Stimulated activated CD8-positive, alpha-beta memory T cell treated with anti-CD3 and anti-CD28 coated beads, Interleukin-7, amount 100 ng/mL, for 48 hours (primary cell): ENCODE results near the gene PPM1G.

Source experiments
- DNase-seq, 2 donors: peaks; one replicate each; pipeline ENCODE4 v3.0.0-alpha.2; 2020; ENCODE audit warnings: low read depth in 1 of 2; ENCODE audit errors: extremely low read depth in 1 of 2

PPM1G gene

GRCh38 chr2:27416151-27416550, 6.8 kb upstream of the PPM1G start:
- DNase-seq = no peak

- DNase-seq = no peak
These were observed 3.2 kb upstream of the PPM1G start for GRCh38 chr2:27412419-27413152.

GRCh38 chr2:27408601-27409320, 630 bp downstream of the PPM1G start:
- DNase-seq = peak in 1 of 2 donors; percentile 16

GRCh38 chr2:27407798-27408491, 1.4 kb downstream of the PPM1G start:
- DNase-seq = no peak

- no peak for DNase-seq
These were observed 8.8 kb downstream of the PPM1G start for GRCh38 chr2:27400348-27401135.

GRCh38 chr2:27398962-27399361, 10.4 kb downstream of the PPM1G start:
- DNase-seq = no peak

- no peak for DNase-seq
These were observed 16.2 kb downstream of the PPM1G start for GRCh38 chr2:27393225-27393624.

- no peak for DNase-seq
These were observed 18.3 kb downstream of the PPM1G start for GRCh38 chr2:27390822-27391679.

- no peak for DNase-seq
These were observed 27.7 kb downstream of the PPM1G start for GRCh38 chr2:27381577-27382181.

GRCh38 chr2:27380626-27381545, 28.5 kb downstream of the PPM1G start, which contains the start of gene ZNF513:
ZNF513 (minus strand) TSS chr2:27380734; CDS start chr2:27380526, 208 bp downstream.
- peak; percentile 81 to 88 for DNase-seq

GRCh38 chr2:27379836-27380625, 29.4 kb downstream of the PPM1G start:
- DNase-seq = no peak

GRCh38 chr2:27379383-27379835, 30.0 kb downstream of the PPM1G start:
- no peak for DNase-seq

- no peak for DNase-seq
These were observed 30.5 kb downstream of the PPM1G start for GRCh38 chr2:27378809-27379290.

- DNase-seq = no peak
These were observed 31.1 kb downstream of the PPM1G start for GRCh38 chr2:27378096-27378808.

- no peak for DNase-seq
These were observed 31.7 kb downstream of the PPM1G start for GRCh38 chr2:27377618-27378095.

GRCh38 chr2:27376866-27377617, 32.3 kb downstream of the PPM1G start:
- DNase-seq = no peak
